ENCODE measurements around the gene DAAM2.

DAAM2 gene

DNA sequence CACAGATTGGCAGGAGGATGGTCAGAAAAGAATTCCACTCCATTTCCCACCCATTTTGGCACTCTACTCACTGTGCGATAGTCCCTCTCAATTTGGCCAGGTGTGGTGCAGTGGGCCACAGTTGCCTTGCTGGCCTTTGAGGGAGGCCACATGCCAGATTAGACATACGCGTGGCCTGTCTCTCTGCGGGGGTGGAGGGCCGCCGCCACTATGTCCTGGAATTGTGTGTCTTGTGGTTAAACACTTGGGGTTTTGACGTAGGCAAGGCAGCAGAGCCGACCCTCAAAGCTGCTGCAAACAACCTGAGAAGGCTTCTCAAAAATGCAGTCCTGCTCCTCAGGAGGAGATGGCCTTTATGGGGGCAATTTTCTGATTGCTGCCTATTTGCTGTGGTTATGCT lies 4.9 kb upstream of the DAAM2 start:
- no peak for DNase-seq (ENCODE audit: low spot score)

DNA sequence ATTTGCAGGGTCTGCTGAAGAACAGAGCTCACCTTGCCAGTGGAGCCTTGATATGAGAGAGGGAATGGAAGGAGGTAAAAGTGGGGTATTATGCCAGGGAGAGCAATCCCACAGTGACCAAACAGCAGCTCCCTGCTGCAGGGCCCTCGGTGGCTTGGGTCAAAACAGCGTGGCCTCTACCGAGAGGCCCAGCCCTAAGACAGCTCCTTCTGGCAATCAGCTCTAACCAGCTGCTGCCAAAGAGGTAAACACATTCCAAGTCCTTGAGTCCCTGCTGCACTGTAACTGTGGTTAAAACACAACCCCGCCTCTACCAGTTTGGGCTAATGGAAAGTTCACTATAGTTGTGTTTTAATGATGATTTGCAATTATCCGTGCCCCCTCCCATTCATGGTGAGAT lies 1.4 kb upstream of the DAAM2 start:
- DNase-seq (ENCODE audit: low spot score), result no peak

DNA sequence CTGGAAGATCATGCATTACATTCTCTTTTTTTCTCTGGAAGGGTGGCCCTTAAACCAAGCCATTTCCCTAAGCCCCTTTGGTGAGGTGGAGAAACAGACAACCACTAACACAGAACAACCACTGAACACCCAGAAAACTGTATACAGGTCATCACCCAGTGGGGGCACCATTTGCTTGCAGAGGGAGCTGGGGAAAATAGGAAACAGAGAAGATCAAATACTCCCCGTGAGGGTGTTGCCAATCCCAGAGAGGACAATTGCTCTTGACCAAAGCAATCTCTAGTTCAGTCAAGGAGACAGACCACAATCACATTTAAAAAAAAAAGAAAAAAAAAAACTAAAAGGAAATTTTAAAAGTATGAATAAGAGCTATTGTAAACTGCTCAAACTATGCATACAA lies 865 bp upstream of the DAAM2 start:
- DNase-seq (ENCODE audit: low spot score), result no peak

- no peak for DNase-seq (ENCODE audit: low spot score)
Observed at GRCh38 chr6:39792540-39793450, 619 bp downstream of the DAAM2 start.

- DNase-seq (ENCODE audit: low spot score), result no peak
Observed at GRCh38 chr6:39793516-39793915, 1.3 kb downstream of the DAAM2 start.

GRCh38 chr6:39794231-39794630 lies 2.1 kb downstream of the DAAM2 start:
- no peak for DNase-seq (ENCODE audit: low spot score)

GRCh38 chr6:39797751-39798150 lies 5.6 kb downstream of the DAAM2 start:
- DNase-seq (ENCODE audit: low spot score), result no peak

DNA sequence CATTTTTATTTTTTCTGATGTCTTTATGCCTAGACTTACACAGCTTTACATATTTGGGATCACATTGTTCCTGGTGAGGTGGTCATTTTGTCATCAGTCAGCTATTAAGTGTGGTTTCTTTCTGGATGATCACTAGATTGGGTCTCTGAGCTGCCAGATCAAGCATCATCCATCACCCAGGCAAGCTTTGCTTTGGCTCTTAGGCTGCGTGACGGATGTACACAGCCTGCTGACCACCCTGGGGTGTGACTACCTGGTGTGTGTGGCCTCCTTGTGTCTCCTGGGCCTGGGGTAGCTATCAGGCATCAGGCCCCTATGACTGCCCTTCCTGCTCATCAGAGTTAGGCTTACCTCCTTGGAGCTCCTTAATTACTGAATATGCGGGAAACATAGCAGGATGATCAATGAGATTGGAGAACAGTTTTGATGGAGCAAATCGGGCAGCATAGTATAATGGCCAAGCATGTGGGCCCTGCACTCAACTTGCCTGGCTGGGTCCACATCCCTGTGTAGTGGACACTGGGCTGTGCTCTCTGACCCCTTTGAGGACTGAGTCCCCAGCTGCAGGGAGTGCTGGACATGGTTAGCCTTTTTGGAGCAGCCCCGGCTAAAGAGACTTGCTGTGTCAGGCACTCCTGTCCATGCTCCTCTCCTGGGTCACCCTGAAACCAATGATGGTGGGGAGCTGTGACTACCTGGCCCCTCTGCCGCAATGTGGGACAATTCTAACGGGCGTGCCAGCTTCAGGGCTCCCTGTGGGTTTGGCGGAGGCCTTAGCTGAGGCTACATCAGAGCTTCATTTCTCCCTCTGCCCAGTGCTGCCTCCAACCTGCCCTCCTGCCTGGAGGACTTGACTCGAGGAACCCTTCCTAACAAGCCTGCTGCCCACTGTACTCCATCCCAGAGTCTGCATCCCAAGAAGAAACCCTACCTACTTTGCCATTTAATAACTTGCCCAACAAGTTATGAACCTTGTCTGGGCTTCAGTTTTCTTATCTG lies 8.2 kb downstream of the DAAM2 start:
- DNase-seq (ENCODE audit: low spot score), result no peak

- DNase-seq (ENCODE audit: low spot score), result no peak
Observed at GRCh38 chr6:39801456-39802251, 9.5 kb downstream of the DAAM2 start.

- DNase-seq (ENCODE audit: low spot score), result no peak
Observed at GRCh38 chr6:39803872-39804271, 11.7 kb downstream of the DAAM2 start.

- no peak for DNase-seq (ENCODE audit: low spot score)
Observed at GRCh38 chr6:39804466-39805065, 12.4 kb downstream of the DAAM2 start.

GRCh38 chr6:39806278-39806677 lies 14.1 kb downstream of the DAAM2 start:
- DNase-seq (ENCODE audit: low spot score), result no peak

DNA sequence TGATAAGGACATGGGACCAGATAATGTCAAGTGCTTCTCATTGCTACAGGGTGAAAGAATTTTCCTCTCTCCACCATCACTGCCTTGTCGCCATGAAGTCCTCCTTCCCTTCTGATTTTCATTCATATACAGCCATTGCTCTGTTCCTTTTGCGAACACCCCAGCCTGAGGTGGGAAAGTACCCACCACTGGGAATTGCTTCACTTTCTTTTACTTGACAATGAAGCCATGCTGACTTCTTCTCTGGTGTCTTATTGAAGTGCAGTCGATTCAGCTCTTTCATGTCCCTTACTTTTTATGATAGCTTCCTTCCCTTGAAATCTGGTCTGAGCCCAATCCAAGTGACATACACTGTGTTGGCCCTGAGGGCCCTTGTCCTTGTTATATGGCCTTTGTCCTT lies 16.2 kb downstream of the DAAM2 start:
- DNase-seq (ENCODE audit: low spot score), result no peak

DNA sequence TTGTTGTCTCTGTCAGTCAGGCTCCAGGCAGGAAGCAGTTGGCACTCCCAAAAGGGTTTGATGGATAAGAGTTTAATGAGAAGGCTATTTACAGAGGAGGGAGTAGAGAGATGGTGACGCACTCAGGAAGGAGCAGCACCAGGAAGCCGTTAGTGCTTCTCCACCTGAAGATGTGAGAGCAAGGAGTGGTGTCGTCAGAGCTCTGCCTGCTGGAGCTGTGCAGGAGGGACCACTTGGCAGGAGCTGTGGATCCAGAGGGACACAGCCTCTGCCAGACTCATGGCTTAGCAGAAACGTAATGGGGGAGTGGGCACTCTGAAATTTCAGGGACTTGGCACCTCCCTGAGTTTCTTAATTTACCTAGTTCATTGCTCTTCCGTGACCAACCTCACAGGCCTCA lies 16.8 kb downstream of the DAAM2 start:
- no peak for DNase-seq (ENCODE audit: low spot score)

GRCh38 chr6:39811835-39812345 lies 19.7 kb downstream of the DAAM2 start:
- DNase-seq (ENCODE audit: low spot score), result no peak

- DNase-seq (ENCODE audit: low spot score), result no peak
Observed at GRCh38 chr6:39812496-39812852, 20.3 kb downstream of the DAAM2 start.

DNA sequence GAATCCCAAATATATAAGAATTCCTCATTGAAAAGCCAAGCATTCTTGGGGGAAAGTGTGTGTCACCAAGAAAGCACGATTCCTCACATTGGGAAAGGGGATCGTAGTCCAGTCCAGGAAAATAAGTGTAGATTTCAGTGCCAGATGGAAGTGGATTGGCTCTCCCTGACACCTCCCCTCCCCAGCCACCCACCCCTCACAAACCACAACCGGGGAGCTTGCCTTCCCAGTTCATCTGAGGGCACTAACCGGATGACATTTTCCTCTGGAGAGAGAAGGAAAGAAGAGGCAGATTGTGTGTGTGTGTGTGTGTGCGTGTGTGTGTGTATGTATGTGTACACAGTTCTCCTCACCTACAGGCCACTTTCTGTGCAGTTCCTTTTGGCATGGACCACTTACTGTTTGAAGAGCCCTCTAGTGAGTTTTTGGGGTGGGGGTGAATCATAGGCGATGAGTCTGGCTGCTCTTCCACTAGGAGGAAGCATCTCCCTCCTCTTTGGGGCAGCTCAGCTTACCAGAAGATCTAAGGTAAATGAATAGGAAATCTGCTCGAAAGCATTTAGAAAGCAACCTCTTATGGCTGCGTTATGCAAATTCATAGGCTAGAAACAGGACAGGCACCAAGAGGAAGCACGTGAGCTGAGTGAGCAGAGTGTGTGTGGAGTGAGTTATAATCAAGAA lies 20.8 kb downstream of the DAAM2 start:
- no peak for DNase-seq (ENCODE audit: low spot score)

DNA sequence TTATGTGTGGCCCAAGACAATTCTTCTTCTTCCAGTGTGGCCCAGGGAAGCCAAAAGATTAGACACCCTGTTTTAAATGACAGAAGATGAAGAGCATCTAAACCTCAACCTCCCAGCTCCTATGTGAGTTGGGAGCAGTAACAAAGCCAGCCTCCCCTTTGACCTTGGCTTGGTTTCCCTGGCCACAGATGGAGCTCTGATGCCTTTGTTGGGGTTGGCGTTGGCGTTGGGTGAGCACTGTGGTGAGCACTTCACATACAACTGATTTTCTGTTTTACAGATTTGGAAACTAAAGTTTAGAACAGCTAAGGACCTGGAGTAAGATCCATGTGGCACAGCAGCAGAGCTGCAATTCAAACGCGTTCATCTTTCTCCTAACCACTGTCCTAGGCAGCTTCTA lies 22.1 kb downstream of the DAAM2 start:
- no peak for DNase-seq (ENCODE audit: low spot score)

DNA sequence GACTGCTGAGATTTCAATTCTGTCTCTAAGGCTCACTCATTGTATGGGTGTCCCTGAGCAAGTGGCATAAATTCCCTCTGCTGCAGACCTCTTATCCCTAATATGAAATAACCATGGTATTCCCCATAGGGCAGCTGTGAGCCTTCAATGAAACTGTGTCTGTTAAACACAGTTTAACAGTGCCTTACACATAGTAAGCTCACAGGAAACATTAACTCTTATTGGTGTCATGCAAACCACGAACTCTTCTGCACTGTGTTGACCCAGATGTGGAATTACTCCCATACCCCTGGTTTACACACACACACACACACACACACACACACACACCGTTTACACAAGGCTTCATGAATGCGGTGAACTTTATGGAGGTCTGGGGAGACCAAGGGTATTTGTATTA lies 23.2 kb downstream of the DAAM2 start:
- DNase-seq (ENCODE audit: low spot score), result no peak

GRCh38 chr6:39816747-39817146 lies 24.6 kb downstream of the DAAM2 start:
- DNase-seq (ENCODE audit: low spot score), result no peak

DNA sequence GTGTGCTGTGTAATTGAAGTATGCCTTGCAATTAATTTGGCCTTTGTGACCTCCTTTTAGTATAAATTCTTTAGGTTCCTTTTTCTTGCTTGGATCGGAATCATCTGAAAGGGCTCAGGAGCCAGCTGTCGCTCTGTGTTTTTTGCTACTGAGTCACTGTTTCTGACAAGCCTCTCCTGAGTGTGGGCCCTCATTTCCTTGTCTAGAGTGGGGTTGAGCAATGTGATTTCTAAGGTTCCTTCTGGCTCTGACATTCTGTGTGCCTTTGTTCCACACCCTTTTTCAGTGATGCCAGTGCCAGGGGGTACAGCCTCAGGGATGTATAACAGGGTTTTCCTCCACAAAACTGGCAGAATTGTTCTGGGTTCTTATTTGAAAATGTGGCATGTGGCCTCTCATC lies 26.5 kb downstream of the DAAM2 start:
- DNase-seq (ENCODE audit: low spot score), result no peak
